Breast epithelium (tissue), 3 donors: ENCODE measurements around the gene G6PC1.

Source experiments
- CTCF ChIP-seq, 3 donors: fragments of 450-650 bp; IDR thresholded peaks; one replicate each; pipeline ENCODE4 v1.5.1; 2016 to 2017; ENCODE audit warnings: antibody characterized with exemption in 3 of 3, mild to moderate bottlenecking in 3 of 3, moderate library complexity in 3 of 3
- POLR2A ChIP-seq: fragments of 450-650 bp; IDR thresholded peaks from one replicate; pipeline ENCODE4 v1.6.1; 2016; ENCODE audit warnings: antibody characterized with exemption, mild to moderate bottlenecking, moderate library complexity

DNA sequence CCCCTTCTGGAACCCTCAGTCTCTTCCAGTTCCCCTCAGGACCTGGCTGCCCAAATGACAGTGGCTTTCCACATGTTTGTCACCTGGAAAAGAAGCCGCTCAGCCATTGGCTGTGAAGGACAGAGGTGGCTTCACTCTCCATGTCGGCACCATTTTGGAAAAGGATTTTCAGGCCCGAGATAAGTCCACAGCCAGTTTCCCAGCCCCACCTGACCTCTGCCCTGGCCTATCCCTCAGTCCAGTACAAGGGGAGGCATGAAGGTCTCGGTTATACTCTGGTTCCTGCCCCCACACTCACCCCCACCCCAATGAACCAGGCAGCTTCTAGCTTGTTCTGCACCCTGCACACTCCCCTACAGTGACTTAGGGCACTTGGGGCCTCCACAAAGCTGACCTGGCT lies 34.4 kb upstream of the G6PC1 start:
- TF ChIP-seq CTCF (IDR thresholded peaks at IDR 0.05), result no peak
- no peak for TF ChIP-seq POLR2A
